SK-N-SH (cell line): Measurements from ENCODE around the gene ROM1. TPM values are rescaled to one million over a fixed set of nuclear protein-coding genes. Genes with fewer than 3 reads are reported as not detected.

Experiments used
- CTCF ChIA-PET: fragments of 300-600, 350-600 bp; formaldehyde crosslinking; extraction: SDS; loops from one replicate; lab custom pipeline; 2021; lab: Yijun Ruan, JAX
- POLR2A ChIA-PET: fragments of 350-600 bp; sonication (Branson Sonifier 250); formaldehyde crosslinking; extraction: SDS; loops from one replicate; lab custom pipeline; 2020; ENCODE audit warnings: antibody characterized with exemption, inconsistent platforms; lab: Yijun Ruan, JAX
- DNase-seq: peaks from one replicate; pipeline ENCODE4 v3.0.0; 2012
- H2AFZ ChIP-seq: fragments of 200-600 bp; sonication (generic); 2 replicates; pipeline ENCODE4 v1.8.1; 2016; ENCODE audit warnings: antibody characterized with exemption, mild to moderate bottlenecking, low read depth
- H3F3A ChIP-seq: fragments of 200-600 bp; sonication (generic); replicated peaks from 2 replicates; pipeline ENCODE3; 2016; ENCODE audit warnings: antibody characterized with exemption, mild to moderate bottlenecking; ENCODE audit not compliant: insufficient read depth
- H3K27ac ChIP-seq, 2 experiments: fragments of 200-500 bp in 1 of 2; fragments of 200-600 bp in 1 of 2; sonication (Bioruptor generic) in 1 of 2; sonication (generic), shearing (Covaris generic) in 1 of 2; 2 replicates each; pipeline versions ENCODE4 v1.5.1 to v1.6.1; 2014 to 2016; ENCODE audit warnings: low read depth in 2 of 2, inconsistent platforms in 1 of 2, low read length in 1 of 2, mild to moderate bottlenecking in 1 of 2, mixed read lengths in 1 of 2
- H3K27me3 ChIP-seq: fragments of 200-600 bp; sonication (generic), shearing (Covaris generic); 2 replicates; pipeline ENCODE4 v1.6.1; 2016; ENCODE audit warnings: mixed run types; ENCODE audit not compliant: insufficient read depth
- H3K36me3 ChIP-seq, 2 experiments: fragments of 200-500 bp in 1 of 2; fragments of 200-600 bp in 1 of 2; sonication (Bioruptor generic) in 1 of 2; sonication (generic) in 1 of 2; replicated peaks in 1 of 2; 2 replicates each; pipeline versions ENCODE3 to v1.5.1; 2014 to 2016; ENCODE audit warnings: low read length in 1 of 2, mild to moderate bottlenecking in 1 of 2; ENCODE audit not compliant: insufficient read depth in 2 of 2, control insufficient read depth in 1 of 2
- H3K4me1 ChIP-seq, 2 experiments: fragments of 200-500 bp in 1 of 2; fragments of 200-600 bp in 1 of 2; sonication (Bioruptor generic) in 1 of 2; sonication (generic), shearing (Covaris generic) in 1 of 2; 2 replicates each; pipeline versions ENCODE4 v1.5.1 to v1.6.1; 2014 to 2016; ENCODE audit warnings: low read depth in 1 of 2, low read length in 1 of 2, mixed run types in 1 of 2; ENCODE audit not compliant: insufficient read depth in 2 of 2, control insufficient read depth in 1 of 2
- H3K4me2 ChIP-seq: fragments of 200-600 bp; sonication (generic), shearing (Covaris generic); 2 replicates; pipeline ENCODE4 v1.6.1; 2017; ENCODE audit warnings: mixed run types
- H3K4me3 ChIP-seq, 2 experiments: fragments of 200-500 bp in 1 of 2; fragments of 200-600 bp in 1 of 2; sonication (Bioruptor generic) in 1 of 2; sonication (generic), shearing (Covaris generic) in 1 of 2; 2 replicates each; pipeline versions ENCODE4 v1.5.1 to v1.8.1; 2014 to 2016; ENCODE audit warnings: low read depth in 2 of 2, inconsistent platforms in 1 of 2, low read length in 1 of 2, mild to moderate bottlenecking in 1 of 2, mixed read lengths in 1 of 2, moderate library complexity in 1 of 2
- H3K79me2 ChIP-seq: fragments of 200-600 bp; sonication (generic); 2 replicates; pipeline ENCODE4 v1.8.1; 2017; ENCODE audit warnings: mild to moderate bottlenecking; ENCODE audit not compliant: insufficient read depth
- H3K9ac ChIP-seq: fragments of 200-600 bp; sonication (generic); 2 replicates; pipeline ENCODE4 v1.6.1; 2017; ENCODE audit warnings: mixed run types
- H3K9me2 ChIP-seq: fragments of 200-600 bp; sonication (generic); 2 replicates; pipeline ENCODE4 v1.6.1; 2017; ENCODE audit warnings: mixed run types
- H3K9me3 ChIP-seq: fragments of 200-600 bp; sonication (generic); 2 replicates; pipeline ENCODE4 v1.6.1; 2017; ENCODE audit warnings: mixed run types, mild to moderate bottlenecking, moderate library complexity
- H4K20me1 ChIP-seq: fragments of 200-600 bp; sonication (generic); 2 replicates; pipeline ENCODE4 v1.6.1; 2017; ENCODE audit warnings: mild to moderate bottlenecking, mixed run types; ENCODE audit not compliant: insufficient read depth
- CTCF ChIP-seq: fragments of 200-600 bp; sonication (generic); IDR thresholded peaks from 2 replicates; pipeline ENCODE4 v1.6.1; 2017; ENCODE audit warnings: antibody characterized with exemption, mild to moderate bottlenecking, moderate library complexity
- ELF1 ChIP-seq: IDR thresholded peaks from 2 replicates; pipeline ENCODE4 v1.4.0; 2012
- FOSL2 ChIP-seq: IDR thresholded peaks from 2 replicates; pipeline ENCODE4 v1.4.0; 2012; ENCODE audit warnings: low read depth, mild to moderate bottlenecking, moderate library complexity, borderline replicate concordance
- FOXJ3 ChIP-seq: sonication (generic); formaldehyde crosslinking; IDR thresholded peaks from 2 replicates; pipeline ENCODE4 v1.5.1; 2020; ENCODE audit warnings: mild to moderate bottlenecking, missing genetic modification reagents
- FOXM1 ChIP-seq: IDR thresholded peaks from 2 replicates; pipeline ENCODE4 v1.4.0; 2012; ENCODE audit warnings: low read depth, mild to moderate bottlenecking
- GABPA ChIP-seq: IDR thresholded peaks from 2 replicates; pipeline ENCODE4 v1.4.0; 2012; ENCODE audit warnings: low read depth, mild to moderate bottlenecking
- MEF2A ChIP-seq: IDR thresholded peaks from 2 replicates; pipeline ENCODE4 v1.4.0; 2012; ENCODE audit warnings: low read depth, borderline replicate concordance
- NFIC ChIP-seq: IDR thresholded peaks from 2 replicates; pipeline ENCODE4 v1.4.0; 2012; ENCODE audit warnings: borderline replicate concordance
- PBX3 ChIP-seq: IDR thresholded peaks from 2 replicates; pipeline ENCODE4; 2012
- POLR2AphosphoS5 ChIP-seq: IDR thresholded peaks from 2 replicates; pipeline ENCODE4 v1.6.1; 2012; ENCODE audit warnings: low read depth, low read length
- SIN3A ChIP-seq: IDR thresholded peaks from 2 replicates; pipeline ENCODE4 v1.6.1; 2012; ENCODE audit warnings: low read depth, mild to moderate bottlenecking, low read length, moderate library complexity, borderline replicate concordance
- SMC3 ChIP-seq: IDR thresholded peaks from 2 replicates; pipeline ENCODE4 v1.6.1; 2012; ENCODE audit warnings: low read depth, low read length, improper control_type of control experiment
- TAF1 ChIP-seq: IDR thresholded peaks from 2 replicates; pipeline ENCODE4 v1.6.1; 2012; ENCODE audit warnings: low read depth, mild to moderate bottlenecking, low read length, moderate library complexity, borderline replicate concordance
- TCF12 ChIP-seq: IDR thresholded peaks from 2 replicates; pipeline ENCODE4 v1.4.0; 2012
- TEAD4 ChIP-seq: IDR thresholded peaks from 2 replicates; pipeline ENCODE4 v1.4.0; 2012; ENCODE audit warnings: mild to moderate bottlenecking, borderline replicate concordance; ENCODE audit not compliant: insufficient read depth
- USF1 ChIP-seq: IDR thresholded peaks from 2 replicates; pipeline ENCODE4 v1.4.0; 2012; ENCODE audit warnings: low read depth, borderline replicate concordance
- YY1 ChIP-seq: IDR thresholded peaks from 2 replicates; pipeline ENCODE4 v1.4.0; 2012; ENCODE audit warnings: low read depth, mild to moderate bottlenecking
- ZBTB33 ChIP-seq: IDR thresholded peaks from 2 replicates; pipeline ENCODE4 v1.4.0; 2012; ENCODE audit warnings: low read depth, borderline replicate concordance
- WGBS: methylation state at CpG from one replicate; pipeline ENCODE4 v1.1.6; 2017; ENCODE audit warnings: low lambda C conversion rate; 5-methylcytosine and 5-hydroxymethylcytosine counted together
- polyA plus RNA-seq, 3 experiments: library from polyadenylated mRNA; depleted of rRNA; stranded (reverse); fragments of >200 nt; gene quantifications; 2 replicates each; pipeline ENCODE4 v1.2.3, GENCODE V29; 2012
- TF ChIP-seq, protein P1 (sequence below): fragments of 150-350 bp; IDR thresholded peaks from 2 replicates; pipeline ENCODE4 v1.6.1; 2016; ENCODE audit warnings: mild to moderate bottlenecking, low read depth, low read length
- TF ChIP-seq, protein P2 (sequence below): IDR thresholded peaks from 2 replicates; pipeline ENCODE4 v1.6.1; 2012; ENCODE audit warnings: mild to moderate bottlenecking, low read depth, low read length, moderate library complexity

The ROM1 gene
- polyA plus RNA-seq, 1 of the 3 experiments (the other 2 are of a cell fraction), result 7.3 TPM

GRCh38 chr11:62621567-62622470, 8.8 kb downstream of the ROM1 start, which contains the start of gene B3GAT3:
B3GAT3 (minus strand) TSS chr11:62621986; CDS start chr11:62621947, 39 bp downstream.
- Histone ChIP-seq H3F3A (peaks cover 41% of the 10 kb centered on the region), H3K4me2 (peak within 1 kb of the TSS; percentile 94), H3K4me3 (peak within 1 kb of the TSS; percentile 77 to 92), H3K9ac (peak within 1 kb of the TSS; percentile 87), H3K27me3 (no peaks in the 10 kb centered on the region), H3K79me2 (peaks cover 30% of the 10 kb centered on the region), H3K9me3 (no peaks in the 10 kb centered on the region), H3K9me2 (no peaks in the 10 kb centered on the region), H3K4me1 (peaks cover 7 to 15% of the 10 kb centered on the region in 2 experiments; a peak in 3 of 4 replicates), H3K36me3 (peaks cover 9 to 21% of the 10 kb centered on the region in 2 experiments), H4K20me1 (no peaks in the 10 kb centered on the region), H2AFZ (peak within 1 kb of the TSS; percentile 43; the same call in 1 of the 2 replicates), H3K27ac (peak within 1 kb of the TSS; percentile 78 to 86)
- DNase-seq, result peak; percentile 99
- CTCF ChIA-PET, result interaction anchor here (0.8 to 2.5 kb wide), 12 partner anchors 8 to 227 kb away, joined by 3 to 16 read pairs (median 4); partner anchors contain the start of genes ROM1, TMEM179B and TUT1
- WGBS, result 4% methylated on average over 56 of the region's 77 CpGs
- POLR2A ChIA-PET, result interaction anchor here (0.7 to 3.3 kb wide), 15 partner anchors 9 to 225 kb away, joined by 3 to 37 read pairs (median 7); partner anchors contain the start of genes C11orf98, CSKMT, EEF1G and EML3
- TF ChIP-seq CTCF (0 out of 2 replicates have a peak, but pooled peaks have one; percentile 6), TCF12 (peak; percentile 67; the same call in 1 of the 2 replicates), FOSL2 (peak; percentile 10; the same call in 1 of the 2 replicates), YY1 (0 out of 2 replicates have a peak, but pooled peaks have one; percentile 38), TEAD4 (no peak), PBX3 (peak; percentile 48), SIN3A (0 out of 2 replicates have a peak, but pooled peaks have one; percentile 59), POLR2AphosphoS5 (peak; percentile 84), GABPA (peak; percentile 97), ZBTB33 (peak; percentile 76), ELF1 (peak; percentile 93), FOXM1 (no peak), USF1 (peak; percentile 79), FOXJ3 (no peak), NFIC (peak; percentile 25), TAF1 (peak; percentile 30; the same call in 1 of the 2 replicates), SMC3 (no peak), MEF2A (no peak)
- TF ChIP-seq, protein P1, sequence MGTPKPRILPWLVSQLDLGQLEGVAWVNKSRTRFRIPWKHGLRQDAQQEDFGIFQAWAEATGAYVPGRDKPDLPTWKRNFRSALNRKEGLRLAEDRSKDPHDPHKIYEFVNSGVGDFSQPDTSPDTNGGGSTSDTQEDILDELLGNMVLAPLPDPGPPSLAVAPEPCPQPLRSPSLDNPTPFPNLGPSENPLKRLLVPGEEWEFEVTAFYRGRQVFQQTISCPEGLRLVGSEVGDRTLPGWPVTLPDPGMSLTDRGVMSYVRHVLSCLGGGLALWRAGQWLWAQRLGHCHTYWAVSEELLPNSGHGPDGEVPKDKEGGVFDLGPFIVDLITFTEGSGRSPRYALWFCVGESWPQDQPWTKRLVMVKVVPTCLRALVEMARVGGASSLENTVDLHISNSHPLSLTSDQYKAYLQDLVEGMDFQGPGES, result no peak
- TF ChIP-seq, protein P2, sequence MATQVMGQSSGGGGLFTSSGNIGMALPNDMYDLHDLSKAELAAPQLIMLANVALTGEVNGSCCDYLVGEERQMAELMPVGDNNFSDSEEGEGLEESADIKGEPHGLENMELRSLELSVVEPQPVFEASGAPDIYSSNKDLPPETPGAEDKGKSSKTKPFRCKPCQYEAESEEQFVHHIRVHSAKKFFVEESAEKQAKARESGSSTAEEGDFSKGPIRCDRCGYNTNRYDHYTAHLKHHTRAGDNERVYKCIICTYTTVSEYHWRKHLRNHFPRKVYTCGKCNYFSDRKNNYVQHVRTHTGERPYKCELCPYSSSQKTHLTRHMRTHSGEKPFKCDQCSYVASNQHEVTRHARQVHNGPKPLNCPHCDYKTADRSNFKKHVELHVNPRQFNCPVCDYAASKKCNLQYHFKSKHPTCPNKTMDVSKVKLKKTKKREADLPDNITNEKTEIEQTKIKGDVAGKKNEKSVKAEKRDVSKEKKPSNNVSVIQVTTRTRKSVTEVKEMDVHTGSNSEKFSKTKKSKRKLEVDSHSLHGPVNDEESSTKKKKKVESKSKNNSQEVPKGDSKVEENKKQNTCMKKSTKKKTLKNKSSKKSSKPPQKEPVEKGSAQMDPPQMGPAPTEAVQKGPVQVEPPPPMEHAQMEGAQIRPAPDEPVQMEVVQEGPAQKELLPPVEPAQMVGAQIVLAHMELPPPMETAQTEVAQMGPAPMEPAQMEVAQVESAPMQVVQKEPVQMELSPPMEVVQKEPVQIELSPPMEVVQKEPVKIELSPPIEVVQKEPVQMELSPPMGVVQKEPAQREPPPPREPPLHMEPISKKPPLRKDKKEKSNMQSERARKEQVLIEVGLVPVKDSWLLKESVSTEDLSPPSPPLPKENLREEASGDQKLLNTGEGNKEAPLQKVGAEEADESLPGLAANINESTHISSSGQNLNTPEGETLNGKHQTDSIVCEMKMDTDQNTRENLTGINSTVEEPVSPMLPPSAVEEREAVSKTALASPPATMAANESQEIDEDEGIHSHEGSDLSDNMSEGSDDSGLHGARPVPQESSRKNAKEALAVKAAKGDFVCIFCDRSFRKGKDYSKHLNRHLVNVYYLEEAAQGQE, result no peak
